Ovary (tissue), 3 donors: Measurements from ENCODE around the gene IMMP2L.

Experiments used
- EP300 ChIP-seq: sonication (generic); formaldehyde crosslinking; IDR thresholded peaks from one replicate; pipeline ENCODE4 v1.6.1; 2017; ENCODE audit warnings: antibody characterized with exemption
- POLR2A ChIP-seq: fragments of 450-650 bp; IDR thresholded peaks from one replicate; pipeline ENCODE4 v1.6.1; 2017; ENCODE audit warnings: antibody characterized with exemption, mild to moderate bottlenecking, moderate library complexity
- TF ChIP-seq, protein P1 (sequence below), 3 donors: fragments of 450-650 bp in 2 of 3; fragments of 200-600 bp in 1 of 3; IDR thresholded peaks; one replicate each; pipeline versions ENCODE4 v1.5.1 to v1.8.0; 2016 to 2022; ENCODE audit warnings: antibody characterized with exemption in 3 of 3, mild to moderate bottlenecking in 1 of 3
- donor health status: DM: no; HTN: no; CAD: no.

DNA sequence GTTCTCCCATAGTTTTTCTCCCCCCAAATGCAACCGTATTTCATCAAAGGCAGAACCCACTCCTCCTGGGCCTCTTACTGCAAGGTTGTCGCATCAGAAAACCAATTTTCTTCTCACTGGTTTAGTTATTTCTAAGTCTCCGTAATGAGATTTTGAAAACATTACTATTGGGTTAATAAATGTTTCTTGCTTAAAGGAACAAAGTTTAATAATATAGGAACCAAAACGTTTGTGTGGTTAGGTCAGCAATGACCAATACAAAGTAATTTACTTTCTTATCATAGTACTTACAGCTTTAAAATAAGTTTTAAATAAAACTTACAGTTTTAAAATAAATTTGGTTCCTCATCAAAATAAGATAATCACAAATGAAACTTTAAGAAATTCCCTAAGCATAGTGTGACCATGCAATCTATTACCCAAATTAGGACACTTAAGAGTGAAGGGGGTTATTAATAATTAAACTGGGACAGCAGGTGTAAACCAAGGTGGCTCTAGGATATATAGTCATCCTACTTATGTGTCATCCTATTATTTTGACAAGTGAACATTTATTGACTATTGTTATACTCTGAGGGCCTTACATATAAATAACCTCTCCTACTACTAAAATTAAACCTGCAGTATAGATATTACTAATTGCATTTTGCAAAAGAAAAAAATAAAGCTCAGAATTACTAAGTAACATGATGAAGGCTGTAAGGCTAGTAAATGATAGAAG, 886.7 kb downstream of the IMMP2L start:
- TF ChIP-seq, protein P1, sequence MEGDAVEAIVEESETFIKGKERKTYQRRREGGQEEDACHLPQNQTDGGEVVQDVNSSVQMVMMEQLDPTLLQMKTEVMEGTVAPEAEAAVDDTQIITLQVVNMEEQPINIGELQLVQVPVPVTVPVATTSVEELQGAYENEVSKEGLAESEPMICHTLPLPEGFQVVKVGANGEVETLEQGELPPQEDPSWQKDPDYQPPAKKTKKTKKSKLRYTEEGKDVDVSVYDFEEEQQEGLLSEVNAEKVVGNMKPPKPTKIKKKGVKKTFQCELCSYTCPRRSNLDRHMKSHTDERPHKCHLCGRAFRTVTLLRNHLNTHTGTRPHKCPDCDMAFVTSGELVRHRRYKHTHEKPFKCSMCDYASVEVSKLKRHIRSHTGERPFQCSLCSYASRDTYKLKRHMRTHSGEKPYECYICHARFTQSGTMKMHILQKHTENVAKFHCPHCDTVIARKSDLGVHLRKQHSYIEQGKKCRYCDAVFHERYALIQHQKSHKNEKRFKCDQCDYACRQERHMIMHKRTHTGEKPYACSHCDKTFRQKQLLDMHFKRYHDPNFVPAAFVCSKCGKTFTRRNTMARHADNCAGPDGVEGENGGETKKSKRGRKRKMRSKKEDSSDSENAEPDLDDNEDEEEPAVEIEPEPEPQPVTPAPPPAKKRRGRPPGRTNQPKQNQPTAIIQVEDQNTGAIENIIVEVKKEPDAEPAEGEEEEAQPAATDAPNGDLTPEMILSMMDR (IDR thresholded peaks at IDR 0.05) = no peak
- TF ChIP-seq POLR2A = no peak
- TF ChIP-seq EP300 = no peak
